ENCODE measurements around the gene LNPEP.
A peak's percentile ranks its signal among the peaks of the same experiment; 100 is the strongest.

Gene LNPEP

DNA sequence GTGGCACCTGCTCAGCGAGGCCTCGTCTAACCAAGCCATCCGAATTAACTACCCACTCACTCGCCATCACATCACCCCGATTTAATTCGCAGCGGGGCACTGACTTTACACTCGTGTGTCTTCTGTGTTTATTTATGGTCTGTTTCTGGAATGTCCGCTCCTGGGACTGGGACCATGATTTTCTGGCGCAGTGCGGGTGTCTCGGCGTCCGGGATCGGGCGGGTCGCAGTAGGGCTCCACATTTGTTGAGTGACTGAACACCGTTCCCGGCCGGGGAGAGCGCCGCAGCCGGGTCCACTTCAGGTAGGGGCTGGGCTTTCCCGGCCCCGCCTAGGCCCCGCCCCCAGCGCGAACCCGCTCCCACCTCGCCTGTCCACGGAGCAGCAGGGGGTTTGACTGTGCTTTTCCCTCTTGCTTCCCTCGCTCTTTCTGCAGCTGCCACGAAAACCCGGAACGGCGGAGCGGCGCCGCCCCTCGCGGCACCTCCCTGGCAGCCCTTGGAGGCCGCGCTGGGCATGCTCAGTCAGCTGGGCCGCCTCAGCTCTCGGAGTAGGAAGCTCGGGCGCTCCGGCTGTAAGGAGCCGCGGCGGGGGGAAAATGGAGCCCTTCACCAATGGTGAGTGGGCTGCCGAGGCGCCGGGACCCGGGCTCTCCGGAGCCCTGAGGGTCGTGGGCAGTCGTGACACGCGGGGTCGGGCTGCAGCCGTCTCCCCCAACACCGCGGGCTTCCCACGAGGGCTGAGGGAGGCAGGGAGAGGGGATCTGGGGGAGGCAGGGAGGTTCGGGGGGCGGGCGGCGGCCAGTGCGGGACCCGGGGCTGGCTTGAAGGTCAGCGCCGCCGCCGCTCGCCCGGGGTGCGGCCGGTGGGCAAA is at the start of gene LNPEP:
Gene LNPEP (plus strand): TSS at position 522 of the 872 bp plus-strand sequence. CDS start 76 bp downstream, at position 598.
- DNase-seq, result peak; percentile 83

- no peak for DNase-seq
These were observed 42.5 kb upstream of the LNPEP start for GRCh38 chr5:96893342-96893741.

DNA sequence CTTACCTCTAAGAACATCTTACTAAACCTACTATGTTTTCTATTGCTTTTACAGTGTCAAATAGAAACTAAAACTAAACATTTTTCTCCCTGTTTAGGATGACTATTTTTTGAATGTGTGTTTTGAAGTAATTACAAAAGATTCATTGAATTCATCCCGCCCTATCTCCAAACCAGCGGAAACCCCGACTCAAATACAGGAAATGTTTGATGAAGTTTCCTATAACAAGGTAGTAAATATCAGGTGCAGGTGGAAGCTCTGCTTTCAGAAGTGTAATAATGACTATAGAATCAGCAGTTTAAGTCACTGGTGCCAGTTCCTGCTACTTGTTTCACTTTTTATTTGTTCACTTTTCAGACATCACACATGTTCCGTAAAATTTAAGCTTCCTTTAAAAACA is 39.6 kb upstream of the LNPEP start:
- no peak for DNase-seq

DNA sequence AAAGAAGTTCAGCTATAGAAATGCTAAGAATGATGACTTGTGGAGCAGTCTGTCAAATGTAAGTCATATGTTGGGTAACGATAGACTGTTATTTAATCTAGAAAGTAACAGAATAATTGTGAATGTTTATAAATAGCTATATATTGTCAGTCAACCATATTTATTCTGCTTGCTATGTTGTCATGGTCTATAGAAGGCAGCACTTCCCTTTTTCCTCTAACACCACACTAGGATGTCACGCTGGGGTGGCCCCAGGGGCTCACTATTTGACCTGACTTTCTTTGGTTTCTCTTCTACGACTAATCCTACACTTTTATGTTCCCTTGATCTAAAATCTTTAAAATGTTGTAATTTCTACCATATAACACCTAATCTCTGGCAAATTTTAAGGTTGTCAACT is 39.1 kb upstream of the LNPEP start:
- no peak for DNase-seq

- DNase-seq, result no peak
These were observed 34.5 kb upstream of the LNPEP start for GRCh38 chr5:96901384-96901783.

DNA sequence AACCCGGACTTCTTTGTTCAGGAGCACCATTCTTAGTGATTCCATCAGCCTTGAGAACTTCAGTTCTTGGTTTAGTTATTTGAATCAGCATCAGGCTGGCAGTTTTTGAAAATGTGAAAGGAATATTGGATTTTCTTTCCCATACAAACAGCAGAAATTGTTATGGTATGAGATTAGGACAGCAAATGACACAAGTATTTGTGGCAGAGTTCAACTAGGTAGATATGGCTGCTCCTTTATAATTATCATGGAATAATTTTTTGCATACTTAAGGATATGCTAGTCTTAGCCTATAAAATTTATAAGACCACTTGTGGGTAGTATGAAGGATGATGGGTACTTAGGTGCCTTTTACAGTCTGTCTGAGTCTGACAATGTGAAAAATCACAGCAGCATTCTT is 34.0 kb upstream of the LNPEP start:
- DNase-seq, result no peak

DNA sequence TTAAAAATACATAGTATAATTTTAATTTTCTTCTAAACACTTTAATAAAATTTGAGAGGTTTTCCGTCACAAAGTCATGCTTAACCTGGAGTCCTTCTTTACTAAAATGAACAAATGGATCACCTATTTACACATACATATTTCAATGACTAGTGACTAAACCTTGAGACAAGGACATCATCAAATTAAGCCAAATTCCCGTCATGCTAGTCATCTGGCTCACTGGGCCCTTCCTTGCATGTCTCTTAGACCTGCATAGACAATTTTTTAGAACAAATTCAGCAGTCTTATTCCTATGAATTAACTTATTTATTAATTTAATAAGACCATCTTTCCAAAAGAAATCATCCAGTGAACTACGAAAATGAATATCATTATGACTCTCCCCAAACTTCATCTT is 33.0 kb upstream of the LNPEP start:
- no peak for DNase-seq

GRCh38 chr5:96903300-96903699 is 32.6 kb upstream of the LNPEP start:
- no peak for DNase-seq

DNA sequence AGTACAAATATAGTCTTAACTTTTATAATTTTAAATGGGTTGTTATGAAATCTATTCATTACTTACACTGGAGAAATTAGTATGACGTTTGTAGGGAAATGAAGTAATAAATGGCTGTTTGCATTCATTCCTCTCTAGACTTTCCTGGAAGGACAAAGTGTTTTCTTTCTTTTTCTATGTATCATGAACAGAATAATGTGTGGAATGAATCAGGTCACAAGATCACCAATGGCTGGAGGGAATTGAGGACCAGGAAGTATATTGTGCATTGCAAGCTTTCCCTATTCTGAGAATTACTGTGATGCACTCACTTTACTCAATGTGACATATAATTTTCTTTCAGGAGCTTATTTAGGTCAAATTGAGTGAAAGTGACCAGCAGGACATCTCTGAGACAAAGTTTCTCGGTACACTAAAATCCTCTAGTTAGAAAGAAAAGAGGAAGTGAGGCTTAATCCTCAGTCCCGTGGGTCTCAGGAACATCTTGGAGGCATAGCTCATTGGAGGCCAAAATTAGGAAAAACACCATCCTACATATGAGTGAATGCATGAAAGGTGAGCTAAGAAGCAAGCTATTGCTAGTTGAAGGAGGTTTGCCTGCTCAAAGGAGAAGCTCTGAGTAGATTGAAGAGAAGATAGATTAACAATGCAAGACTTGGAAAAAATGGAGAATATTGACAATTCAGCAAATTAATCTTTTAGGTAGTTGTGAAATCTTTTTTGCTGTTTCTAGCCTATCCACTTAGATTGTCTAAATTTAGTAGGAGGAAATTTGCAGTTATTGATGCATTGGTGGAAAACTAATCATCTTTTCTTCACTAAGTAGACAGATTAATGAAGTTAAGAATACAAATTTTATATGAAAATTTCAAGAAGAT is 31.6 kb upstream of the LNPEP start:
- DNase-seq, result no peak

GRCh38 chr5:96905864-96906263 is 30.0 kb upstream of the LNPEP start:
- DNase-seq, result no peak

DNA sequence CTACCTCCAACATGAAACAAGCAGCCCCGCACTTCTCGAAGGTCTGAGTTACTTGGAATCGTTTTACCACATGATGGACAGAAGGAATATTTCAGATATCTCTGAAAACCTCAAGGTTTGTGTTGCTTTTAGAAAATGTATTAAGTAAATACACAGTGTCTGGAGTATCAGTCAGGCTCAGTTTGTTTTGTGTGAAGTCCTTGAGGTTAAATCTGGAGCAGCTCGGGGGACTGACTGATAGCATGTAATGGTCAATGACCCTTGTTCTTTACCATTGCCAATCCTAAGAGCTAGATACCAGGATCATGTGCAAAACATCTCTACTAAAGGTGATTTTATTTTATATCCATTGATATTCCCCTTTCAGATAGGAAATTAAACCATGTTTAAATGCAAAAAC is 26.9 kb upstream of the LNPEP start:
- DNase-seq, result no peak

- DNase-seq, result no peak
These were observed 26.4 kb upstream of the LNPEP start for GRCh38 chr5:96909435-96909834.

- no peak for DNase-seq
These were observed 24.7 kb upstream of the LNPEP start for GRCh38 chr5:96911139-96911538.

DNA sequence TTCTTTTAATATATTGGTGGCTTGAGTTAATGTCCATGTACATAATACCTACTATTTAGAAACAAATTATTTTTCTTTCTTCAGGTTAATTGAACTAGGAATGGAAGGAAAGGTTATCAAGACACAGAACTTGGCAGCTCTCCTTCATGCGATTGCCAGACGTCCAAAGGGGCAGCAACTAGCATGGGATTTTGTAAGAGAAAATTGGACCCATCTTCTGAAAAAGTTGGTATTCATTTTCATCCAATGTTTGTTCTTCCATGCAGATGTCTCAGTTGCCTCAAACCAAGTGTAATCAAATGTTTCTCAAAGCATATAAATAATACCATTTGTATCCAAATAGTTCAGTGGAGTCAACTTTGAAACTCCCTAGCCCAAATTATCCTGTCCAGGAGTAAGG is 22.6 kb upstream of the LNPEP start:
- no peak for DNase-seq

DNA sequence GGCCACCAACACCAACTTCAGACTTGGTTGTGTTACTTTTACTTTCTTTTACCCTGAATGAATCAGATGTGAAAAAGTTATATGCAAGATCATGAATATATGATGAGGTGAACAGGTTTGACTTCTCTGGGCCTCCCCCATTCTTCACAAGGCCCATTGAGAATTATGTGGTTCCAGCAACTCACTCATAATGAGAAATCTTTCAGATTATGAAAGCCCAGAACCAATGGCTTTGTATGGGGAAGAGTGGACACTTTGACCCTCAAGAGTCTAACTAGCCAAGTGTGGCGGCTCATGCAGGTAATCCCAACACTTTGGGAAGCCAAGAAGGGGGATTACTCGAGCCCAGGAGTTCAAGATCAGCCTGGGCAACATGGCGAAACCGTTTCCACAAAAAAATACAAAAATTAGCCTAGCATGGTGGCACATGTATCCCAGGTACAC is 16.1 kb upstream of the LNPEP start:
- no peak for DNase-seq

GRCh38 chr5:96920744-96921355 is 15.0 kb upstream of the LNPEP start:
- DNase-seq, result no peak

DNA sequence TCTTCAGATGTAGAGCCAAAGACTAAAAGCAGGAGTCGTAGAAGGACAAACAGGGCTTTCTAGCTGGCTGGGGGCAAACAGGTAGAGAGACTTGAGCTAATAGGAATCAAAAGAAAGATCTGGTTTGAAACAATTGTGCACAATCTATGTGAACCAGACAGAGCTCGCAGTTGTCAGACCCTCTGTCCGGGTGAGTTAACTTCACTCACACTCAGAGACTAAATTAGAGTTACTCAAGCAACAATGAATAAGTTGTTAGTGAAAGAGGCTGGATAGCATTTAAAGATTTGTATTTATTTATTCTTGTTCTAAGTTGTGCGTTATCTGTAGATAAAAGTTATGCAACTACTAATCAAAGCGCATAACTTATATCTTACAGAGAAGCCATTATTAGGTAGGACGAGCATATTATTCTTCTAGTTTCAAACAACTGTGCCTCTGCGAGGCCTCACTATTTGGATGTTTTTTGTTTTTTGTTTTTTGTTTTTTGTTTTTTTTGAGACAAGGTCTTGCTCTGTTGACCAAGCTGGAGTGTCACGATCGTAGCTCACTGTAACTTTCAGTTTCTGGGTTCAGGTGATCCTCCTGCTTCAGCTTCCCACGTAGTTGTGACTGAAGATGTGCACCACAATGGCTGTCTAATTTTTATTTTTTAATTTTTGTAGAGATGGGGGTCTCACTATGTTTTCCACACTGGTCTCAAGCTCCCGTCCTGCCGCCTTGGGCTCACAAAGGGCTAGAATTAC is 13.2 kb upstream of the LNPEP start:
- no peak for DNase-seq

- no peak for DNase-seq
These were observed 11.8 kb upstream of the LNPEP start for GRCh38 chr5:96924016-96924443.

GRCh38 chr5:96926276-96926675 is 9.6 kb upstream of the LNPEP start:
- no peak for DNase-seq

GRCh38 chr5:96927008-96927407 is 8.9 kb upstream of the LNPEP start:
- DNase-seq, result no peak

DNA sequence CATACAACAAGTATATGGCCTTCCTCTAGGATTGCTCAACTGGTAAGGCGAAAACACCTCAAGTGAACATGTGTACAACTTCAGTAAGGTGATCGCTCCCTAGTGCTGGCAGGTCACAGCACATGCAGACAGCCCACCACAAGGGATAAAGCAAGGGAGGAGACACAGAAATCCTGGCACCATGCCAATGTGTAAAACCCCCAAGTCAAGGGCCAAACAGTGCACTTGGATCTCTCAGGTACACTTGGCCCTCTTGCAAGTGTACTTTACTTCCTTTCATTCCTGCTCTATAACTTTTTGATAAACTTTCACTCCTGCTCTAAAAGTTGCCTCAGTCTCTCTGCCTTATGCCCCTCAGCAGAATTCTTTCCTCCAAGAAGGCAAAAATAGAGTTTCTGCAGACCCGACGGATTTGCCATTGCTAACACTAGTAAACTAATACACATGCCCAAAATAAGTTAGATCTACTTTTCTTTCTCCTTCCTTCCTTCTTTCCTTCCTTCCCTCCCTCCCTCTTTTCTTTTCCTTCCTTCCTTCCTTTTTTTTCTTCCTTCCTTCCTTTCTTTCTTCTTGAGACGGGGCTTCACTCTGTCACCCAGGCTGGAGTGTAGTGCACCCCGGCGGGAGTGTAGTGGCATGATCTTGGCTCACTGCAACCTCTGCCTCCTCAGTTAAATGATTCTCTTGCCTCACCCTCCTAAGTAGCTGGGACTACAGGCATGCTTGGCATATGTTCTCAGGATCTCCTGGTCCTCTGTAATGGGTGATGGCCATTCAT is 6.8 kb upstream of the LNPEP start:
- DNase-seq, result no peak

GRCh38 chr5:96930058-96930457 is 5.8 kb upstream of the LNPEP start:
- no peak for DNase-seq
